Upper lobe of left lung (tissue), 4 donors: ENCODE measurements around the gene MSTN.

Experiments used
- EP300 ChIP-seq, 4 donors: sonication (generic); formaldehyde crosslinking; IDR thresholded peaks; one replicate each; pipeline ENCODE4 v1.5.1; 2017; ENCODE audit warnings: antibody characterized with exemption in 4 of 4, control low read depth in 2 of 4
- POLR2A ChIP-seq, 4 donors: fragments of 450-650 bp; IDR thresholded peaks; one replicate each; pipeline ENCODE4 v1.5.1; 2016 to 2017; ENCODE audit warnings: antibody characterized with exemption in 4 of 4, mild to moderate bottlenecking in 2 of 4
- TF ChIP-seq, protein P1 (sequence below), 6 experiments: fragments of 450-650 bp in 4 of 6; fragments of 200-600 bp in 2 of 6; sonication (generic) in 2 of 6; IDR thresholded peaks; one replicate each; pipeline ENCODE4 v1.5.1; 2016 to 2019; ENCODE audit warnings: antibody characterized with exemption in 6 of 6

DNA sequence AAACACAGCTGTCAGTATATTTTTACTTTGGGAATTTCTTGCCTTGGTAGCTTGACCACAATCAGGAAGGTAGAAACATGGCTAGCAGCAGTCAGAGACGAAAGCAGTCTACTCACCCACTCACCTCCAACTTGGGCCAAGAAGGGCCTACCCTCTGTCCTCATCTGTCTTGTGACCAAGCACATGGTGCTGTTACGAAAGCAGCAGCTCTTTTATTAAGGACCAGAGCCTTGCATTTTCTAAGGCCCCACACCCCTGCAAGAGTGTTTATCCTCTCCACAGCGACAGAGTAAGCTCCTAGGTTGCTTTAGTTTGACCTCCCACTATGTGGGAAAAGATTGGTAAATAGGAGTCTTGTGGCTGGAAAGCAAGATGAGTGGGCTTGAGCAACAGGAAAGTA lies 31.3 kb upstream of the MSTN start:
- TF ChIP-seq EP300 (IDR thresholded peaks at IDR 0.05) (no peak), POLR2A (IDR thresholded peaks at IDR 0.05) (no peak)
- TF ChIP-seq, protein P1, sequence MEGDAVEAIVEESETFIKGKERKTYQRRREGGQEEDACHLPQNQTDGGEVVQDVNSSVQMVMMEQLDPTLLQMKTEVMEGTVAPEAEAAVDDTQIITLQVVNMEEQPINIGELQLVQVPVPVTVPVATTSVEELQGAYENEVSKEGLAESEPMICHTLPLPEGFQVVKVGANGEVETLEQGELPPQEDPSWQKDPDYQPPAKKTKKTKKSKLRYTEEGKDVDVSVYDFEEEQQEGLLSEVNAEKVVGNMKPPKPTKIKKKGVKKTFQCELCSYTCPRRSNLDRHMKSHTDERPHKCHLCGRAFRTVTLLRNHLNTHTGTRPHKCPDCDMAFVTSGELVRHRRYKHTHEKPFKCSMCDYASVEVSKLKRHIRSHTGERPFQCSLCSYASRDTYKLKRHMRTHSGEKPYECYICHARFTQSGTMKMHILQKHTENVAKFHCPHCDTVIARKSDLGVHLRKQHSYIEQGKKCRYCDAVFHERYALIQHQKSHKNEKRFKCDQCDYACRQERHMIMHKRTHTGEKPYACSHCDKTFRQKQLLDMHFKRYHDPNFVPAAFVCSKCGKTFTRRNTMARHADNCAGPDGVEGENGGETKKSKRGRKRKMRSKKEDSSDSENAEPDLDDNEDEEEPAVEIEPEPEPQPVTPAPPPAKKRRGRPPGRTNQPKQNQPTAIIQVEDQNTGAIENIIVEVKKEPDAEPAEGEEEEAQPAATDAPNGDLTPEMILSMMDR (IDR thresholded peaks at IDR 0.05) = no peak
